ENCODE results near the gene PDE7B.

- TF ChIP-seq EZH2 (IDR thresholded peaks at IDR 0.05; ENCODE audit: borderline replicate concordance, low read depth, low read length, poor library complexity, severe bottlenecking): no peak
- TF ChIP-seq, protein P1, sequence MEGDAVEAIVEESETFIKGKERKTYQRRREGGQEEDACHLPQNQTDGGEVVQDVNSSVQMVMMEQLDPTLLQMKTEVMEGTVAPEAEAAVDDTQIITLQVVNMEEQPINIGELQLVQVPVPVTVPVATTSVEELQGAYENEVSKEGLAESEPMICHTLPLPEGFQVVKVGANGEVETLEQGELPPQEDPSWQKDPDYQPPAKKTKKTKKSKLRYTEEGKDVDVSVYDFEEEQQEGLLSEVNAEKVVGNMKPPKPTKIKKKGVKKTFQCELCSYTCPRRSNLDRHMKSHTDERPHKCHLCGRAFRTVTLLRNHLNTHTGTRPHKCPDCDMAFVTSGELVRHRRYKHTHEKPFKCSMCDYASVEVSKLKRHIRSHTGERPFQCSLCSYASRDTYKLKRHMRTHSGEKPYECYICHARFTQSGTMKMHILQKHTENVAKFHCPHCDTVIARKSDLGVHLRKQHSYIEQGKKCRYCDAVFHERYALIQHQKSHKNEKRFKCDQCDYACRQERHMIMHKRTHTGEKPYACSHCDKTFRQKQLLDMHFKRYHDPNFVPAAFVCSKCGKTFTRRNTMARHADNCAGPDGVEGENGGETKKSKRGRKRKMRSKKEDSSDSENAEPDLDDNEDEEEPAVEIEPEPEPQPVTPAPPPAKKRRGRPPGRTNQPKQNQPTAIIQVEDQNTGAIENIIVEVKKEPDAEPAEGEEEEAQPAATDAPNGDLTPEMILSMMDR (conservative IDR thresholded peaks at IDR 0.05; ENCODE audit: low read depth, low read length): no peak
Measured at GRCh38 chr6:136112262-136112661, 260.8 kb downstream of the PDE7B start.

Data from A673 (cell line).